WTC11 (cell line): ENCODE measurements around the gene CATSPER1. TPM values are rescaled to one million over a fixed set of nuclear protein-coding genes. Genes with fewer than 3 reads are reported as not detected.
A peak's percentile ranks its signal among the peaks of the same experiment; 100 is the strongest.

Source experiments
- ATAC-seq: fragments of 200-7000 bp; cut with Tn5 transposase; 2 replicates; pipeline ENCODE4 v1.10.0; 2021; ENCODE audit warnings: mild to moderate bottlenecking, moderate library complexity
- CTCF ChIA-PET: fragments of 300-600 bp; sonication (Branson Sonifier 250); formaldehyde crosslinking; loops from one replicate; lab custom pipeline; 2021; ENCODE audit warnings: antibody characterized with exemption; lab: Charles Lee
- POLR2A ChIA-PET: fragments of 350-600 bp; sonication (Branson Sonifier 250); formaldehyde crosslinking; loops from one replicate; lab custom pipeline; 2021; ENCODE audit warnings: antibody characterized with exemption; lab: Charles Lee
- DNase-seq: peaks from one replicate; pipeline ENCODE4 v3.0.0; 2021; ENCODE audit warnings: low spot score
- H3K27ac Mint-ChIP-seq: 2 replicates; pipeline ENCODE4 v1.8.0; 2021; ENCODE audit warnings: mixed read lengths
- H3K27me3 Mint-ChIP-seq: 2 replicates; pipeline ENCODE4 v1.8.0; 2021; ENCODE audit warnings: low read depth, mild to moderate bottlenecking, moderate library complexity, mixed read lengths
- H3K36me3 Mint-ChIP-seq: 2 replicates; pipeline ENCODE4 v1.8.0; 2021; ENCODE audit warnings: mixed read lengths
- H3K4me1 Mint-ChIP-seq: 2 replicates; pipeline ENCODE4 v1.8.0; 2022; ENCODE audit warnings: mixed read lengths
- H3K4me3 Mint-ChIP-seq: 2 replicates; pipeline ENCODE4 v1.8.0; 2021; ENCODE audit warnings: mild to moderate bottlenecking, moderate library complexity, mixed read lengths
- H3K9me3 Mint-ChIP-seq: 2 replicates; pipeline ENCODE4 v1.8.0; 2021; ENCODE audit warnings: mixed read lengths
- ATF1 ChIP-seq: sonication (generic); formaldehyde crosslinking; IDR thresholded peaks from 2 replicates; pipeline ENCODE4 v1.8.1; 2023; ENCODE audit warnings: mild to moderate bottlenecking, moderate library complexity, missing genetic modification reagents
- CREM ChIP-seq: sonication (generic); formaldehyde crosslinking; IDR thresholded peaks from 2 replicates; pipeline ENCODE4 v1.8.1; 2022; ENCODE audit warnings: mild to moderate bottlenecking, missing genetic modification reagents, moderate library complexity
- CTCF ChIP-seq: fragments of 200-600 bp; IDR thresholded peaks from 2 replicates; pipeline ENCODE4 v1.8.0; 2022; ENCODE audit warnings: antibody characterized with exemption
- E2F5 ChIP-seq: sonication (generic); formaldehyde crosslinking; IDR thresholded peaks from 2 replicates; pipeline ENCODE4 v1.8.1; 2022; ENCODE audit warnings: mild to moderate bottlenecking, moderate library complexity, missing genetic modification reagents
- NFATC4 ChIP-seq: fragments of 250-450 bp; sonication (Bioruptor Pico); IDR thresholded peaks from 2 replicates; pipeline ENCODE4 v1.9.0; 2021; ENCODE audit warnings: mild to moderate bottlenecking
- NR2C2 ChIP-seq: sonication (generic); formaldehyde crosslinking; IDR thresholded peaks from 2 replicates; pipeline ENCODE4 v1.8.0; 2022; ENCODE audit warnings: mild to moderate bottlenecking, missing genetic modification reagents
- OVOL2 ChIP-seq: fragments of 250-450 bp; sonication (Bioruptor Pico); IDR thresholded peaks from 2 replicates; pipeline ENCODE4 v1.9.0; 2021; ENCODE audit warnings: mild to moderate bottlenecking, borderline replicate concordance
- TCF7 ChIP-seq: sonication (generic); formaldehyde crosslinking; IDR thresholded peaks from 2 replicates; pipeline ENCODE4 v1.8.0; 2022; ENCODE audit warnings: mild to moderate bottlenecking, low read depth, missing genetic modification reagents, moderate library complexity
- ZBTB21 ChIP-seq: sonication (generic); formaldehyde crosslinking; IDR thresholded peaks from 2 replicates; pipeline ENCODE4 v1.8.1; 2023; ENCODE audit warnings: mild to moderate bottlenecking, missing genetic modification reagents, borderline replicate concordance
- ZNF121 ChIP-seq: sonication (generic); formaldehyde crosslinking; IDR thresholded peaks from 2 replicates; pipeline ENCODE4 v1.8.0; 2023; ENCODE audit warnings: missing genetic modification reagents
- ZNF281 ChIP-seq: sonication (generic); formaldehyde crosslinking; IDR thresholded peaks from 2 replicates; pipeline ENCODE4 v1.8.0; 2023; ENCODE audit warnings: mild to moderate bottlenecking, missing genetic modification reagents
- ZNF416 ChIP-seq: fragments of 250-450 bp; sonication (Bioruptor Pico); IDR thresholded peaks from 2 replicates; pipeline ENCODE4 v1.9.0; 2021; ENCODE audit warnings: mild to moderate bottlenecking, inconsistent platforms
- ZNF425 ChIP-seq: fragments of 250-450 bp; sonication (Bioruptor Pico); conservative IDR thresholded peaks from 2 replicates; pipeline ENCODE4 v1.9.0; 2021; ENCODE audit warnings: mild to moderate bottlenecking
- ZSCAN18 ChIP-seq: fragments of 250-450 bp; sonication (Bioruptor Pico); IDR thresholded peaks from 2 replicates; pipeline ENCODE4 v2.1.2; 2022; ENCODE audit warnings: mild to moderate bottlenecking, moderate library complexity
- total RNA-seq: library from RNA; stranded (reverse); gene quantifications from 3 replicates; pipeline ENCODE4 v1.2.3, GENCODE V29; 2021
- TF ChIP-seq, protein P1 (sequence below): sonication (generic); formaldehyde crosslinking; IDR thresholded peaks from 2 replicates; pipeline ENCODE4 v1.8.1; 2022; ENCODE audit warnings: low read depth, missing genetic modification reagents, borderline replicate concordance

The CATSPER1 gene
- total RNA-seq, 1 experiment from 2014 or later: not detected

DNA sequence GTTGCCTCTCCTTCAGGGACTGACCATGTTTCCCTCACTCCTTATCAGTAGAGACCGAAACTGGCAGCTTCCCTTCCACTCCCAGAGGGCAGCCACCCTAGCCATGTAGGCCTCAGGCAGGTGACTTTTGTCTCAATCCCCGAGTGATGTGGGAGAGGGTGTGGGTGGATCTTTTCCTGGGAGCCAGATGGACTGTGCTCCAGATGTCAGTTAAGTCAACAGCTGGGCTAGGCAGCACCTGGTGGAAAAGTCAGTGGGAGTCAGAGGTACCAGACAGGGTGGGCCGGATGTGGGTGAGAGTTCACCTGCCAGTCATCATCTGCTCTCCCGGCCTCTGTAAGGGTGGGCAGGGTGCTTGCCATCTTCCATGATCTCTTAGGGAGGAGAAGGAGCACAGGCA is 22.1 kb downstream of the CATSPER1 start (continued):
- TF ChIP-seq NR2C2 (CRISPR knock-in tag) (no peak), ZBTB21 (CRISPR knock-in tag) (no peak), CREM (CRISPR knock-in tag) (no peak), ZNF281 (no peak), NFATC4 (CRISPR knock-in tag) (no peak), ZNF416 (CRISPR knock-in tag) (no peak), OVOL2 (CRISPR knock-in tag) (no peak)

GRCh38 chr11:66003291-66003690 is 23.0 kb downstream of the CATSPER1 start:
- ChIA-PET CTCF (interaction anchor here (0.8 to 1.5 kb wide), 6 partner anchors 8 to 144 kb away, joined by 4 to 10 read pairs (median 8); partner anchors contain the start of genes CFL1 and CST6), POLR2A (no interaction called here)
- peaks cover 21% of the 10 kb centered on the region for H3K4me1 Mint-ChIP-seq
- ATAC-seq (no peak), DNase-seq (no peak)
- H3K27ac Mint-ChIP-seq: 0 out of 2 replicates have a peak overlapping the region, but pooled peaks have one; percentile 67
- no peaks in the 10 kb centered on the region for H3K27me3 Mint-ChIP-seq
- peak overlapping the region; percentile 96 for H3K4me3 Mint-ChIP-seq
- H3K36me3 Mint-ChIP-seq: peaks cover 40% of the 10 kb centered on the region
- TF ChIP-seq CREM (CRISPR knock-in tag) (no peak), CTCF (no peak), ZNF121 (CRISPR knock-in tag) (no peak), ZSCAN18 (no peak), E2F5 (CRISPR knock-in tag) (no peak), ZNF425 (CRISPR knock-in tag) (no peak), ATF1 (CRISPR knock-in tag) (no peak), TCF7 (no peak)
- TF ChIP-seq, protein P1, sequence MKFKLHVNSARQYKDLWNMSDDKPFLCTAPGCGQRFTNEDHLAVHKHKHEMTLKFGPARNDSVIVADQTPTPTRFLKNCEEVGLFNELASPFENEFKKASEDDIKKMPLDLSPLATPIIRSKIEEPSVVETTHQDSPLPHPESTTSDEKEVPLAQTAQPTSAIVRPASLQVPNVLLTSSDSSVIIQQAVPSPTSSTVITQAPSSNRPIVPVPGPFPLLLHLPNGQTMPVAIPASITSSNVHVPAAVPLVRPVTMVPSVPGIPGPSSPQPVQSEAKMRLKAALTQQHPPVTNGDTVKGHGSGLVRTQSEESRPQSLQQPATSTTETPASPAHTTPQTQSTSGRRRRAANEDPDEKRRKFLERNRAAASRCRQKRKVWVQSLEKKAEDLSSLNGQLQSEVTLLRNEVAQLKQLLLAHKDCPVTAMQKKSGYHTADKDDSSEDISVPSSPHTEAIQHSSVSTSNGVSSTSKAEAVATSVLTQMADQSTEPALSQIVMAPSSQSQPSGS: no peak
- no peaks in the 10 kb centered on the region for H3K9me3 Mint-ChIP-seq
